K562 treated with DMSO at 1 percent for 24 hours (cell line): ENCODE measurements around the gene FXYD2. TPM values are rescaled to one million over a fixed set of nuclear protein-coding genes. Genes with fewer than 3 reads are reported as not detected.

Source experiments
- total RNA-seq: library from RNA; unstranded; fragments of 300-600 nt; gene quantifications from 2 replicates; pipeline ENCODE4 v1.2.3, GENCODE V29; 2022; ENCODE audit warnings: low read depth; ENCODE audit not compliant: insufficient read depth

The FXYD2 gene
- total RNA-seq, result not detected in 2 replicates

DNA sequence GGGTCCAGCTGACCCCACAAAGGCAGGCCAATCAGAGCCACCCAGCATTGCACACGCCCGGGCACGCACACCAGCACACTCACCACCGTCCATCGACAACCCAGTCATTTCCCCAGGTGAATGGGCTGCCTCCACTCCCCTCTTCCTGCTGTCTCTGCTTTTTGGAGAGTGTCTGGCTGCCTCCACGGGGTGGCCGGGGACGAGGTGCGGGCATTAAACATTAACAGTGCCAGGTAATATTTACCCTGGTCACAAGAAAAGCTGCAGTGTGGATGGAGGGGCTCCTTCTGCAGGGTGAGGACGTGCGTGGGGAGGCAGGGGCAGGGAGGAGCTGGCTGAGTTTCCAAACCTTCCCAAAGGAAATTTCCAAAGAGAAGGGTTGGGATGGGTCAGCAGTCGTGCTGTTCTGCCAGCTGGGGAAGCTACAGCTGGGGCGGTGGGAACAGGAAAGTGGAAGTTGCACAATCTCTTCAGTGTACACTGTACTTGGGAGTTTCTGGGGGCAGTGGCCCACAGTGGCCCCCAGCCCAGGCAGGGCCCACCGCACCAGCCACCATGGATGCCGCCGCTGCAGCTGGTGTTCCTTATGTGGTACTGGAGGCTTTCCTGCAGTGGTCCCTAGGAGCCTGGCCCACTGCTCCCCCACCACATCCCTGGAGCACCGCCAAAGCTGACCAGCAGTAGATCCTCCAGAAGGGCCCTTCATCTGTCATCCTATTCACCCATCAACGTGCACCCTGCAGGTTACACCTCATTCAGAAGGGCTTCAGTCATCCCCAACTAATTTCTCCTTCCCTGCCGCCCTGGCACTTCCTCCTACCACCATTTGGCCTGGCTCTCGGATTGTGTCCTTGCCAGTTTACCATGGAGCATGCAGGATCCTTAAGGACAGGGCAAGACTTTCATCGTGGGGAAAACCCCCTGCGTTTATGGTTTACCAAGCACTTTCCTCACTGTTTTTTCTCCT lies at the start of gene FXYD2:
Gene FXYD2 (minus strand): TSS at position 174 of the 967 bp plus-strand sequence. CDS start 66 bp downstream, at position 108.

DNA sequence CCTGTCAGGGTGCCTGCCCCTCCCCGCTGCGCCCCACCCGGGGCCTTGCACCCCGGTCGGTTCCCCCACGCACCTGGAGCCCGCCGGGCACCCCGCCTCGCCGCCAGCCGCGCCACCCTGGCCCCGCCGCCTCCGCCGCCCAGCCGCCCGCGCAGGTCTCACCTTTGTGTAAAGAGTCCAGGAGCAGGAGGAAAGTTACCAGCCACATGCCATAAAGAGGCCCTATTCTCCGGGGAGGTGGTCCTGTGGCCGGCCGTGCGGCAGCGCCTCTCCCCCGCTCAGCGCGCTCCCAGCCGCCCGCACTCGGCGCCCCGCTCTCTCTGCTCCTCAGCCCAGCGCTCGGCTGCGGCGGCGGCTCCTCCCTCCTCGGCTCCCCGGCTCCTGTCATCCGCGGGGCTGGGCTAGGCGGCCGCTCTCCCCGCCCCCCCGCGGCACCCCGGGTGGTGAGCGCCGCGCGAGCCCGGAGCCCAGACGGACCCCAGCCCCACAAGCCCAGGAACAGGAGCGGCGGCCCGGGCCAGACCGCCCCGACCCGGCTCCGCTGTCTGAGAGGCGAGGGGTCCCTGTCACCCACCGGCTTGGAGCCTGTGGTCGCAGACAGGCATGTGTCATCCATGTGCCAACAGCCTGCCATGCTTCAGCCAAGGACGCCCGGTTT lies 27.5 kb downstream of the FXYD2 start, which contains the start of gene DSCAML1:
Gene DSCAML1 (minus strand): TSS at position 345 of the 658 bp plus-strand sequence. CDS start 137 bp downstream, at position 208.

Other genes starting within 250 kb of the FXYD2 start
- gene DSCAML1, start 27.5 kb downstream of the FXYD2 start, total RNA-seq, result not detected in 2 replicates
- gene FXYD6, start 51.9 kb upstream of the FXYD2 start, total RNA-seq, result not detected in 2 replicates
- gene TMPRSS13, start 104.7 kb upstream of the FXYD2 start, total RNA-seq, result 0.36 and 0.57 TPM in 2 replicates
- 36.3 and 38.0 TPM in 2 replicates for gene IL10RA, start 161.7 kb upstream of the FXYD2 start, total RNA-seq